ENCODE measurements around the gene SUGCT. TPM values are rescaled to one million over a fixed set of nuclear protein-coding genes. Genes with fewer than 3 reads are reported as not detected.
"Not testable (repeated sequence)": the region's sequence is repeated elsewhere in the genome, so short reads cannot be mapped to it uniquely, and the experiment has no call there.

SUGCT gene
- total and polyA plus RNA-seq, 3 experiments from 2014 or later = 1.1 to 1.4 (median 1.3) TPM

- H3K36me3 ChIP-seq (ENCODE audit: insufficient read depth, low read length) = no peaks in the 10 kb centered on the region
- Mint-ChIP-seq H3K9me3 (no peaks in the 10 kb centered on the region), H3K27me3 (no peaks in the 10 kb centered on the region), H3K4me3 (no peak overlapping the region), H3K4me1 (no peaks in the 10 kb centered on the region), H3K36me3 (no peaks in the 10 kb centered on the region), H3K27ac (no peak overlapping the region)
- CTCF ChIA-PET = no interaction called here
- POLR2A ChIA-PET = no interaction called here
- no peak overlapping the region for H3K27ac ChIP-seq (ENCODE audit: low read depth, low read length)
- H3K27me3 ChIP-seq (ENCODE audit: insufficient read depth, low read length, poor library complexity, severe bottlenecking) = no peaks in the 10 kb centered on the region
- no peaks in the 10 kb centered on the region for H3K9me3 ChIP-seq (ENCODE audit: low read length)
- no peaks in the 10 kb centered on the region for H3K4me1 ChIP-seq (ENCODE audit: insufficient read depth, low read length)
- no peak for DNase-seq
- no peak overlapping the region for H3K4me3 ChIP-seq (ENCODE audit: low read length)
Observed at GRCh38 chr7:40211276-40212003, 76.6 kb downstream of the SUGCT start.

- POLR2A ChIA-PET = no interaction called here
- no peaks in the 10 kb centered on the region for H3K27me3 Mint-ChIP-seq
- DNase-seq = no peak
- H3K27me3 ChIP-seq (ENCODE audit: insufficient read depth, low read length, poor library complexity, severe bottlenecking) = no peaks in the 10 kb centered on the region
- no peak overlapping the region for H3K4me3 Mint-ChIP-seq
- no peaks in the 10 kb centered on the region for H3K36me3 Mint-ChIP-seq
- no peaks in the 10 kb centered on the region for H3K9me3 ChIP-seq (ENCODE audit: low read length)
- CTCF ChIA-PET = no interaction called here
- H3K27ac ChIP-seq (ENCODE audit: low read depth, low read length) = no peak overlapping the region
- no peaks in the 10 kb centered on the region for H3K4me1 ChIP-seq (ENCODE audit: insufficient read depth, low read length)
- no peak overlapping the region for H3K4me3 ChIP-seq (ENCODE audit: low read length)
- no peaks in the 10 kb centered on the region for H3K4me1 Mint-ChIP-seq
- no peaks in the 10 kb centered on the region for H3K9me3 Mint-ChIP-seq
- H3K36me3 ChIP-seq (ENCODE audit: insufficient read depth, low read length) = no peaks in the 10 kb centered on the region
- H3K27ac Mint-ChIP-seq = no peak overlapping the region
Observed at GRCh38 chr7:40213291-40213690, 78.5 kb downstream of the SUGCT start.

GRCh38 chr7:40213856-40214255 is 79.1 kb downstream of the SUGCT start:
- H3K9me3 ChIP-seq (ENCODE audit: low read length) = no peaks in the 10 kb centered on the region
- no peaks in the 10 kb centered on the region for H3K27me3 ChIP-seq (ENCODE audit: insufficient read depth, low read length, poor library complexity, severe bottlenecking)
- POLR2A ChIA-PET = no interaction called here
- Mint-ChIP-seq H3K9me3 (no peaks in the 10 kb centered on the region), H3K36me3 (no peaks in the 10 kb centered on the region), H3K4me3 (no peak overlapping the region), H3K27me3 (no peaks in the 10 kb centered on the region), H3K4me1 (no peaks in the 10 kb centered on the region), H3K27ac (no peak overlapping the region)
- H3K27ac ChIP-seq (ENCODE audit: low read depth, low read length) = no peak overlapping the region
- no peaks in the 10 kb centered on the region for H3K4me1 ChIP-seq (ENCODE audit: insufficient read depth, low read length)
- no peak for DNase-seq
- no peak overlapping the region for H3K4me3 ChIP-seq (ENCODE audit: low read length)
- CTCF ChIA-PET = no interaction called here
- no peaks in the 10 kb centered on the region for H3K36me3 ChIP-seq (ENCODE audit: insufficient read depth, low read length)

- not testable (repeated sequence) for H3K4me1 Mint-ChIP-seq, H3K36me3 Mint-ChIP-seq
Observed at GRCh38 chr7:40218612-40219011, 83.8 kb downstream of the SUGCT start.

GRCh38 chr7:40219917-40220316 is 85.1 kb downstream of the SUGCT start:
- Histone ChIP-seq H3K36me3 (ENCODE audit: insufficient read depth, low read length) (no peaks in the 10 kb centered on the region), H3K4me1 (ENCODE audit: insufficient read depth, low read length) (no peaks in the 10 kb centered on the region), H3K9me3 (ENCODE audit: low read length) (no peaks in the 10 kb centered on the region), H3K4me3 (ENCODE audit: low read length) (no peak overlapping the region), H3K27me3 (ENCODE audit: insufficient read depth, low read length, poor library complexity, severe bottlenecking) (no peaks in the 10 kb centered on the region), H3K27ac (ENCODE audit: low read depth, low read length) (no peak overlapping the region)
- H3K4me1 Mint-ChIP-seq = no peaks in the 10 kb centered on the region
- no peak overlapping the region for H3K27ac Mint-ChIP-seq
- no peak overlapping the region for H3K4me3 Mint-ChIP-seq
- no peak for DNase-seq
- CTCF ChIA-PET = no interaction called here
- H3K36me3 Mint-ChIP-seq = no peaks in the 10 kb centered on the region
- peaks cover 0 to 2% (median 0%) of the 10 kb centered on the region in 5 donors for H3K9me3 Mint-ChIP-seq
- peaks cover 3 to 4% of the 10 kb centered on the region in 2 donors for H3K27me3 Mint-ChIP-seq
- POLR2A ChIA-PET = no interaction called here

More at GRCh38 chr7:40218612-40219011, 83.8 kb downstream of the SUGCT start:
- H3K27ac Mint-ChIP-seq; DNase-seq; CTCF ChIA-PET; H3K4me1 ChIP-seq (ENCODE audit: insufficient read depth, low read length); H3K4me3 Mint-ChIP-seq; H3K36me3 ChIP-seq (ENCODE audit: insufficient read depth, low read length); H3K27me3 Mint-ChIP-seq; H3K9me3 Mint-ChIP-seq; H3K4me3 ChIP-seq (ENCODE audit: low read length); H3K27me3 ChIP-seq (ENCODE audit: insufficient read depth, low read length, poor library complexity, severe bottlenecking); POLR2A ChIA-PET; H3K27ac ChIP-seq (ENCODE audit: low read depth, low read length); H3K9me3 ChIP-seq (ENCODE audit: low read length): not testable (repeated sequence)

- H3K27ac ChIP-seq (ENCODE audit: low read depth, low read length) = no peak overlapping the region
- no peaks in the 10 kb centered on the region for H3K4me1 Mint-ChIP-seq
- ChIA-PET POLR2A (no interaction called here), CTCF (no interaction called here)
- H3K27me3 Mint-ChIP-seq = peaks cover 3 to 6% of the 10 kb centered on the region in 2 donors
- H3K4me3 ChIP-seq (ENCODE audit: low read length) = no peak overlapping the region
- no peaks in the 10 kb centered on the region for H3K27me3 ChIP-seq (ENCODE audit: insufficient read depth, low read length, poor library complexity, severe bottlenecking)
- no peaks in the 10 kb centered on the region for H3K36me3 ChIP-seq (ENCODE audit: insufficient read depth, low read length)
- peaks cover 0 to 2% (median 0%) of the 10 kb centered on the region in 5 donors for H3K9me3 Mint-ChIP-seq
- H3K9me3 ChIP-seq (ENCODE audit: low read length) = no peaks in the 10 kb centered on the region
- no peak overlapping the region for H3K4me3 Mint-ChIP-seq
- no peak overlapping the region for H3K27ac Mint-ChIP-seq
- no peak for DNase-seq
- H3K36me3 Mint-ChIP-seq = no peaks in the 10 kb centered on the region
- H3K4me1 ChIP-seq (ENCODE audit: insufficient read depth, low read length) = no peaks in the 10 kb centered on the region
Observed at GRCh38 chr7:40220421-40220911, 85.7 kb downstream of the SUGCT start.

- no peaks in the 10 kb centered on the region for H3K36me3 Mint-ChIP-seq
- no peak for DNase-seq
- no peaks in the 10 kb centered on the region for H3K4me1 Mint-ChIP-seq
- H3K9me3 Mint-ChIP-seq = peaks cover 0 to 2% (median 0%) of the 10 kb centered on the region in 5 donors
- Histone ChIP-seq H3K4me3 (ENCODE audit: low read length) (no peak overlapping the region), H3K27ac (ENCODE audit: low read depth, low read length) (no peak overlapping the region), H3K27me3 (ENCODE audit: insufficient read depth, low read length, poor library complexity, severe bottlenecking) (no peaks in the 10 kb centered on the region), H3K36me3 (ENCODE audit: insufficient read depth, low read length) (no peaks in the 10 kb centered on the region), H3K9me3 (ENCODE audit: low read length) (no peaks in the 10 kb centered on the region), H3K4me1 (ENCODE audit: insufficient read depth, low read length) (no peaks in the 10 kb centered on the region)
- H3K27ac Mint-ChIP-seq = no peak overlapping the region
- POLR2A ChIA-PET = no interaction called here
- H3K4me3 Mint-ChIP-seq = no peak overlapping the region
- CTCF ChIA-PET = interaction anchor here (0.9 kb wide), 1 partner anchor 10 kb away, joined by 3 read pairs; no protein-coding TSS in a partner anchor
- peaks cover 3 to 6% of the 10 kb centered on the region in 2 donors for H3K27me3 Mint-ChIP-seq
Observed at GRCh38 chr7:40221836-40222235, 87.0 kb downstream of the SUGCT start.

GRCh38 chr7:40223451-40224127 is 88.8 kb downstream of the SUGCT start:
- H3K4me3 Mint-ChIP-seq = no peak overlapping the region
- H3K9me3 ChIP-seq (ENCODE audit: low read length) = no peaks in the 10 kb centered on the region
- no peaks in the 10 kb centered on the region for H3K36me3 Mint-ChIP-seq
- no peak overlapping the region for H3K27ac Mint-ChIP-seq
- CTCF ChIA-PET = no interaction called here
- H3K36me3 ChIP-seq (ENCODE audit: insufficient read depth, low read length) = no peaks in the 10 kb centered on the region
- no peaks in the 10 kb centered on the region for H3K4me1 Mint-ChIP-seq
- POLR2A ChIA-PET = no interaction called here
- no peak for DNase-seq
- no peak overlapping the region for H3K27ac ChIP-seq (ENCODE audit: low read depth, low read length)
- H3K27me3 Mint-ChIP-seq = peaks cover 7 to 10% of the 10 kb centered on the region in 2 donors
- no peaks in the 10 kb centered on the region for H3K4me1 ChIP-seq (ENCODE audit: insufficient read depth, low read length)
- H3K4me3 ChIP-seq (ENCODE audit: low read length) = no peak overlapping the region
- H3K9me3 Mint-ChIP-seq = peaks cover 0 to 2% (median 0%) of the 10 kb centered on the region in 5 donors
- no peaks in the 10 kb centered on the region for H3K27me3 ChIP-seq (ENCODE audit: insufficient read depth, low read length, poor library complexity, severe bottlenecking)
